K562 (cell line): ENCODE results near the gene CAGE1. TPM values are rescaled to one million over a fixed set of nuclear protein-coding genes. Genes with fewer than 3 reads are reported as not detected.

Source experiments
- ASH1L ChIP-seq: fragments of 450-650 bp; IDR thresholded peaks from 2 replicates; pipeline ENCODE4 v1.6.1; 2018; ENCODE audit warnings: borderline replicate concordance, mild to moderate bottlenecking, low read depth; ENCODE audit not compliant: partially characterized antibody
- BMI1 ChIP-seq: fragments of 150-350 bp; IDR thresholded peaks from 2 replicates; pipeline ENCODE4 v1.6.1; 2014; ENCODE audit warnings: low read length
- C11orf30 ChIP-seq: fragments of 450-650 bp; IDR thresholded peaks from 2 replicates; pipeline ENCODE4 v1.6.1; 2016; ENCODE audit warnings: low read depth, mild to moderate bottlenecking
- ETS2 ChIP-seq: IDR thresholded peaks from 2 replicates; pipeline ENCODE4 v1.6.1; 2016; ENCODE audit warnings: borderline replicate concordance, missing genetic modification characterization, mild to moderate bottlenecking, moderate library complexity, missing compliant biosample characterization; ENCODE audit not compliant: poor library complexity, severe bottlenecking
- GABPA ChIP-seq: fragments of 200-800 bp; sonication (Bioruptor generic); conservative IDR thresholded peaks from 2 replicates; pipeline ENCODE4 v1.6.1; 2016; ENCODE audit warnings: low read depth, missing genetic modification characterization, missing compliant biosample characterization
- HOXB6 ChIP-seq: fragments of 250-450 bp; sonication (Bioruptor Pico); IDR thresholded peaks from 2 replicates; pipeline ENCODE4 v1.5.1; 2022; ENCODE audit warnings: mild to moderate bottlenecking, borderline replicate concordance
- KDM2B ChIP-seq: fragments of 250-450 bp; sonication (Bioruptor Pico); IDR thresholded peaks from 2 replicates; pipeline ENCODE4 v1.8.0; 2021; ENCODE audit warnings: mild to moderate bottlenecking, moderate library complexity
- NR3C1 ChIP-seq: sonication (generic); formaldehyde crosslinking; IDR thresholded peaks from 2 replicates; pipeline ENCODE4 v1.8.1; 2022; ENCODE audit warnings: missing genetic modification reagents
- POU5F1 ChIP-seq: fragments of 150-350 bp; IDR thresholded peaks from 2 replicates; pipeline ENCODE4 v1.6.1; 2014; ENCODE audit warnings: borderline replicate concordance, low read length, low read depth, mild to moderate bottlenecking; ENCODE audit not compliant: partially characterized antibody
- STAT5A ChIP-seq: IDR thresholded peaks from 2 replicates; pipeline ENCODE4 v1.6.1; 2012; ENCODE audit warnings: low read length, inconsistent platforms, borderline replicate concordance
- ZNF316 ChIP-seq: fragments of 450-650 bp; IDR thresholded peaks from 2 replicates; pipeline ENCODE4 v1.6.1; 2016
- polyA plus RNA-seq, 8 experiments: library from polyadenylated mRNA; depleted of rRNA in 4 of 8; stranded (reverse) in 5 of 8; unstranded in 3 of 8; fragments of >200 nt; fragmentation: Nextera tagmentation in 2 of 8; fragmentation: Illumina TruSeq in 1 of 8; extraction: Ambion mirVana in 2 of 8; extraction: Trizol in 1 of 8; gene quantifications; 2 replicates each; pipeline versions ENCODE4 v1.2.1 to v1.2.3, GENCODE V29; 2011 to 2014; ENCODE audit warnings: inconsistent platforms in 1 of 8, missing spikeins in 1 of 8
- total RNA-seq, 7 experiments: library from RNA; depleted of rRNA in 6 of 7; stranded (reverse); fragments of >200 nt in 6 of 7; fragmentation: Illumina TruSeq in 2 of 7; extraction: Trizol in 2 of 7; gene quantifications; 2 replicates each; pipeline versions ENCODE4 v1.2.1 to v1.2.3, GENCODE V29; 2011 to 2021; ENCODE audit warnings: low replicate concordance in 1 of 7
- TF ChIP-seq, protein P1 (sequence below): fragments of 250-450 bp; sonication (Bioruptor Pico); IDR thresholded peaks from 2 replicates; pipeline ENCODE4 v1.5.0; 2020; ENCODE audit warnings: mild to moderate bottlenecking
- TF ChIP-seq, protein P2 (sequence below), 2 experiments: fragments of 150-350 bp in 1 of 2; IDR thresholded peaks; 2 replicates each; pipeline ENCODE4 v1.6.1; 2012 to 2016; ENCODE audit warnings: low read depth in 2 of 2, low read length in 2 of 2, mild to moderate bottlenecking in 1 of 2, moderate library complexity in 1 of 2
- TF ChIP-seq, protein P3 (sequence below): fragments of 450-650 bp; IDR thresholded peaks from 2 replicates; pipeline ENCODE4 v1.6.1; 2016; ENCODE audit warnings: low read depth

Gene CAGE1
- total and polyA plus RNA-seq, 9 of the 15 experiments (the other 6 are each of a cell fraction or from before 2014, with no cell fraction given) = 0.13 to 0.33 (median 0.18) TPM; not detected in 4

DNA sequence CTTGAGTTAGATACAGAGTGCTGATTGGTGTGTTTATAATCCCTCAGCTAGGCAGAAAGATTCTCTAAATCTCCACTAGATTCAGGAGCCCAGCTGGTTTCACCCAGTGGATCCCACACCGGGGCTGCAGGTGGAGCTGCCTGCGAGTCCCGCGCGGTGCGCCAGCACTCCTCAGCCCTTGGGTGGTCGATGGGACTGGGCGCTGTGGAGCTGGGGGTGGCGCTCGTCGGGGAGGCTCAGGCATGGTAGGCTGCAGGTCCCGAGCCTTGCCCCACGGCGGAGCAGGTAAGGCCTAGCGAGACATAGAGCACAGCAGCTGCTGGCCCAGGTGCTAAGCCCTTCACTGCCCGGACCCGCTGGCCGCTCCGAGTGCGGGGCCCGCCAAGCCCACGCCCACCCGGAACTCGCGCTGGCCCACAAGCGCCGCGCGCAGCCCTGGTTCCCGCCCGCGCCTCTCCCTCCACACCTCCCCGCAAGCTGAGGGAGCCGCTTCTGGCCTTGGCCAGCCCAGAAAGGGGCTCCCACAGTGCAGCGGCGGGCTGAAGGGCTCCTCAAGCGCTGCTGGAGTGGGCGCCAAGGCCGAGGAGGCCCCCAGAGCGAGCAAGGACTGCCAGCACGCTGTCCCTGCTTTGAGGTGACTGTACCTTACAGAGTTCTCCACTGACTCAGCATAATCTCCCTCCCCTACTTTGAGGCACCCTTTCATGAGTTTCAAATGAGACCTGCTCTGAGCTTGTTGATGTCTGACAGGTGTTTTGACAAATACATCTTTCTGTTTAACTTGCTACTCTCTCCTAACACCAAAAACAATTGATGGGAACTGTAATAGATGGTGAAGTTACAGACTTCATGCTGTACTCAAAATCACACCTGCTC, 72.6 kb downstream of the CAGE1 start (continued):
- TF ChIP-seq, protein P1, sequence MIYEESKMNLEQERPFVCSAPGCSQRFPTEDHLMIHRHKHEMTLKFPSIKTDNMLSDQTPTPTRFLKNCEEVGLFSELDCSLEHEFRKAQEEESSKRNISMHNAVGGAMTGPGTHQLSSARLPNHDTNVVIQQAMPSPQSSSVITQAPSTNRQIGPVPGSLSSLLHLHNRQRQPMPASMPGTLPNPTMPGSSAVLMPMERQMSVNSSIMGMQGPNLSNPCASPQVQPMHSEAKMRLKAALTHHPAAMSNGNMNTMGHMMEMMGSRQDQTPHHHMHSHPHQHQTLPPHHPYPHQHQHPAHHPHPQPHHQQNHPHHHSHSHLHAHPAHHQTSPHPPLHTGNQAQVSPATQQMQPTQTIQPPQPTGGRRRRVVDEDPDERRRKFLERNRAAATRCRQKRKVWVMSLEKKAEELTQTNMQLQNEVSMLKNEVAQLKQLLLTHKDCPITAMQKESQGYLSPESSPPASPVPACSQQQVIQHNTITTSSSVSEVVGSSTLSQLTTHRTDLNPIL (CRISPR knock-in tag) = no peak
- TF ChIP-seq STAT5A (no peak), C11orf30 (peak; percentile 80), BMI1 (no peak), POU5F1 (no peak), GABPA (tag) (no peak), HOXB6 (CRISPR knock-in tag) (no peak), KDM2B (no peak), ASH1L (no peak), ETS2 (no peak), ZNF316 (peak; percentile 90), NR3C1 (CRISPR knock-in tag) (no peak)
- TF ChIP-seq, protein P2, sequence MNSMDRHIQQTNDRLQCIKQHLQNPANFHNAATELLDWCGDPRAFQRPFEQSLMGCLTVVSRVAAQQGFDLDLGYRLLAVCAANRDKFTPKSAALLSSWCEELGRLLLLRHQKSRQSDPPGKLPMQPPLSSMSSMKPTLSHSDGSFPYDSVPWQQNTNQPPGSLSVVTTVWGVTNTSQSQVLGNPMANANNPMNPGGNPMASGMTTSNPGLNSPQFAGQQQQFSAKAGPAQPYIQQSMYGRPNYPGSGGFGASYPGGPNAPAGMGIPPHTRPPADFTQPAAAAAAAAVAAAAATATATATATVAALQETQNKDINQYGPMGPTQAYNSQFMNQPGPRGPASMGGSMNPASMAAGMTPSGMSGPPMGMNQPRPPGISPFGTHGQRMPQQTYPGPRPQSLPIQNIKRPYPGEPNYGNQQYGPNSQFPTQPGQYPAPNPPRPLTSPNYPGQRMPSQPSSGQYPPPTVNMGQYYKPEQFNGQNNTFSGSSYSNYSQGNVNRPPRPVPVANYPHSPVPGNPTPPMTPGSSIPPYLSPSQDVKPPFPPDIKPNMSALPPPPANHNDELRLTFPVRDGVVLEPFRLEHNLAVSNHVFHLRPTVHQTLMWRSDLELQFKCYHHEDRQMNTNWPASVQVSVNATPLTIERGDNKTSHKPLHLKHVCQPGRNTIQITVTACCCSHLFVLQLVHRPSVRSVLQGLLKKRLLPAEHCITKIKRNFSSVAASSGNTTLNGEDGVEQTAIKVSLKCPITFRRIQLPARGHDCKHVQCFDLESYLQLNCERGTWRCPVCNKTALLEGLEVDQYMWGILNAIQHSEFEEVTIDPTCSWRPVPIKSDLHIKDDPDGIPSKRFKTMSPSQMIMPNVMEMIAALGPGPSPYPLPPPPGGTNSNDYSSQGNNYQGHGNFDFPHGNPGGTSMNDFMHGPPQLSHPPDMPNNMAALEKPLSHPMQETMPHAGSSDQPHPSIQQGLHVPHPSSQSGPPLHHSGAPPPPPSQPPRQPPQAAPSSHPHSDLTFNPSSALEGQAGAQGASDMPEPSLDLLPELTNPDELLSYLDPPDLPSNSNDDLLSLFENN (IDR thresholded peaks at IDR 0.05; ENCODE audit: low read depth in 2 of 2, low read length in 2 of 2) = no peak
- TF ChIP-seq, protein P3, sequence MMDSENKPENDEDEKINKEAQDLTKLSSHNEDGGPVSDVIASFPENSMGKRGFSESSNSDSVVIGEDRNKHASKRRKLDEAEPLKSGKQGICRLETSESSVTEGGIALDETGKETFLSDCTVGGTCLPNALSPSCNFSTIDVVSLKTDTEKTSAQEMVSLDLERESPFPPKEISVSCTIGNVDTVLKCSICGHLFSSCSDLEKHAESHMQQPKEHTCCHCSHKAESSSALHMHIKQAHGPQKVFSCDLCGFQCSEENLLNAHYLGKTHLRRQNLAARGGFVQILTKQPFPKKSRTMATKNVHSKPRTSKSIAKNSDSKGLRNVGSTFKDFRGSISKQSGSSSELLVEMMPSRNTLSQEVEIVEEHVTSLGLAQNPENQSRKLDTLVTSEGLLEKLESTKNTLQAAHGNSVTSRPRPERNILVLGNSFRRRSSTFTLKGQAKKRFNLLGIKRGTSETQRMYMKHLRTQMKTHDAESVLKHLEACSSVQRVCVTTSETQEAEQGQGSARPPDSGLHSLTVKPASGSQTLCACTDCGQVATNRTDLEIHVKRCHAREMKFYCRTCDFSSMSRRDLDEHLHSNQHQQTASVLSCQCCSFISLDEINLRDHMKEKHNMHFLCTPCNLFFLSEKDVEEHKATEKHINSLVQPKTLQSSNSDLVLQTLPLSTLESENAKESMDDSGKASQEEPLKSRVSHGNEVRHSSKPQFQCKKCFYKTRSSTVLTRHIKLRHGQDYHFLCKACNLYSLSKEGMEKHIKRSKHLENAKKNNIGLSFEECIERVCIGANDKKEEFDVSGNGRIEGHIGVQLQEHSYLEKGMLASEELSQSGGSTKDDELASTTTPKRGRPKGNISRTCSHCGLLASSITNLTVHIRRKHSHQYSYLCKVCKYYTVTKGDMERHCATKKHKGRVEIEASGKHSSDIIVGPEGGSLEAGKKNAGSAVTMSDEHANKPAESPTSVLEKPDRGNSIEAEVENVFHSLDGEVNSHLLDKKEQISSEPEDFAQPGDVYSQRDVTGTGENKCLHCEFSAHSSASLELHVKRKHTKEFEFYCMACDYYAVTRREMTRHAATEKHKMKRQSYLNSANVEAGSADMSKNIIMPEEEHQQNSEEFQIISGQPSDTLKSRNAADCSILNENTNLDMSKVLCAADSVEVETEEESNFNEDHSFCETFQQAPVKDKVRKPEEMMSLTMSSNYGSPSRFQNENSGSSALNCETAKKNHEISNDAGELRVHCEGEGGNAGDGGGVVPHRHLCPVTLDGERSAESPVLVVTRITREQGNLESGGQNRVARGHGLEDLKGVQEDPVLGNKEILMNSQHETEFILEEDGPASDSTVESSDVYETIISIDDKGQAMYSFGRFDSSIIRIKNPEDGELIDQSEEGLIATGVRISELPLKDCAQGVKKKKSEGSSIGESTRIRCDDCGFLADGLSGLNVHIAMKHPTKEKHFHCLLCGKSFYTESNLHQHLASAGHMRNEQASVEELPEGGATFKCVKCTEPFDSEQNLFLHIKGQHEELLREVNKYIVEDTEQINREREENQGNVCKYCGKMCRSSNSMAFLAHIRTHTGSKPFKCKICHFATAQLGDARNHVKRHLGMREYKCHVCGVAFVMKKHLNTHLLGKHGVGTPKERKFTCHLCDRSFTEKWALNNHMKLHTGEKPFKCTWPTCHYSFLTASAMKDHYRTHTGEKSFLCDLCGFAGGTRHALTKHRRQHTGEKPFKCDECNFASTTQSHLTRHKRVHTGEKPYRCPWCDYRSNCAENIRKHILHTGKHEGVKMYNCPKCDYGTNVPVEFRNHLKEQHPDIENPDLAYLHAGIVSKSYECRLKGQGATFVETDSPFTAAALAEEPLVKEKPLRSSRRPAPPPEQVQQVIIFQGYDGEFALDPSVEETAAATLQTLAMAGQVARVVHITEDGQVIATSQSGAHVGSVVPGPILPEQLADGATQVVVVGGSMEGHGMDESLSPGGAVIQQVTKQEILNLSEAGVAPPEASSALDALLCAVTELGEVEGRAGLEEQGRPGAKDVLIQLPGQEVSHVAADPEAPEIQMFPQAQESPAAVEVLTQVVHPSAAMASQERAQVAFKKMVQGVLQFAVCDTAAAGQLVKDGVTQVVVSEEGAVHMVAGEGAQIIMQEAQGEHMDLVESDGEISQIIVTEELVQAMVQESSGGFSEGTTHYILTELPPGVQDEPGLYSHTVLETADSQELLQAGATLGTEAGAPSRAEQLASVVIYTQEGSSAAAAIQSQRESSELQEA = no peak
